HepG2 (cell line): Measurements from ENCODE around the gene ELF2. TPM values are rescaled to one million over a fixed set of nuclear protein-coding genes. Genes with fewer than 3 reads are reported as not detected.

Experiments used
- CSRNP1 ChIP-seq: sonication (generic); formaldehyde crosslinking; IDR thresholded peaks from 2 replicates; pipeline ENCODE4 v1.8.1; 2023; ENCODE audit warnings: mild to moderate bottlenecking, missing genetic modification reagents
- DPF2 ChIP-seq: sonication (generic); formaldehyde crosslinking; IDR thresholded peaks from 2 replicates; pipeline ENCODE4 v1.4.0; 2020; ENCODE audit warnings: mild to moderate bottlenecking, low read depth, missing genetic modification reagents, borderline replicate concordance
- FLYWCH1 ChIP-seq: sonication (generic); formaldehyde crosslinking; IDR thresholded peaks from 2 replicates; pipeline ENCODE4 v1.8.1; 2023; ENCODE audit warnings: mild to moderate bottlenecking, missing genetic modification reagents
- HIVEP1 ChIP-seq: sonication (generic); formaldehyde crosslinking; IDR thresholded peaks from 2 replicates; pipeline ENCODE4 v1.4.0; 2020; ENCODE audit warnings: mild to moderate bottlenecking, missing genetic modification reagents
- HOXA3 ChIP-seq: sonication (generic); formaldehyde crosslinking; IDR thresholded peaks from 2 replicates; pipeline ENCODE4 v1.5.0; 2020; ENCODE audit warnings: missing genetic modification reagents
- NPAS2 ChIP-seq: sonication (generic); formaldehyde crosslinking; IDR thresholded peaks from 2 replicates; pipeline ENCODE4 v1.8.0; 2022; ENCODE audit warnings: mild to moderate bottlenecking, missing genetic modification reagents, borderline replicate concordance
- RARA ChIP-seq: IDR thresholded peaks from 2 replicates; pipeline ENCODE4 v1.6.1; 2016; ENCODE audit warnings: missing genetic modification reagents, missing compliant biosample characterization
- RFX1 ChIP-seq: fragments of 450-650 bp; IDR thresholded peaks from 2 replicates; pipeline ENCODE4 v1.6.1; 2017
- RORA ChIP-seq: sonication (generic); formaldehyde crosslinking; IDR thresholded peaks from 2 replicates; pipeline ENCODE4 v1.5.0; 2020; ENCODE audit warnings: mild to moderate bottlenecking, missing genetic modification reagents, moderate library complexity
- RXRB ChIP-seq: IDR thresholded peaks from 2 replicates; pipeline ENCODE4 v1.6.1; 2016; ENCODE audit warnings: borderline replicate concordance, missing genetic modification reagents, missing compliant biosample characterization
- SCMH1 ChIP-seq: sonication (generic); formaldehyde crosslinking; IDR thresholded peaks from 2 replicates; pipeline ENCODE4 v1.9.0; 2021; ENCODE audit warnings: missing genetic modification reagents, mild to moderate bottlenecking, borderline replicate concordance
- TCF12 ChIP-seq, 2 experiments: fragments of 450-650 bp in 1 of 2; sonication (generic) in 1 of 2; formaldehyde crosslinking in 1 of 2; IDR thresholded peaks; 2 replicates each; pipeline versions ENCODE4 v1.6.1 to v1.8.0; 2017 to 2022; ENCODE audit warnings: antibody characterized with exemption in 1 of 2, mild to moderate bottlenecking in 1 of 2, missing genetic modification reagents in 1 of 2, moderate library complexity in 1 of 2
- THRA ChIP-seq: sonication (generic); formaldehyde crosslinking; IDR thresholded peaks from 2 replicates; pipeline ENCODE4 v1.4.0; 2020; ENCODE audit warnings: missing genetic modification reagents, borderline replicate concordance
- ZBED4 ChIP-seq: sonication (generic); formaldehyde crosslinking; IDR thresholded peaks from 2 replicates; pipeline ENCODE4 v1.4.0; 2020; ENCODE audit warnings: missing genetic modification reagents, borderline replicate concordance
- ZNF317 ChIP-seq: sonication (generic); formaldehyde crosslinking; IDR thresholded peaks from 2 replicates; pipeline ENCODE4 v1.5.0; 2020; ENCODE audit warnings: mild to moderate bottlenecking, missing genetic modification reagents
- ZNF430 ChIP-seq: sonication (generic); formaldehyde crosslinking; IDR thresholded peaks from 2 replicates; pipeline ENCODE4 v1.9.0; 2021; ENCODE audit warnings: mild to moderate bottlenecking, missing genetic modification reagents
- ZNF724P ChIP-seq: sonication (generic); formaldehyde crosslinking; IDR thresholded peaks from 2 replicates; pipeline ENCODE4 v1.8.0; 2022; ENCODE audit warnings: missing genetic modification reagents, borderline replicate concordance
- ZNF746 ChIP-seq: sonication (generic); formaldehyde crosslinking; IDR thresholded peaks from 2 replicates; pipeline ENCODE4 v1.8.0; 2022; ENCODE audit warnings: mild to moderate bottlenecking, missing genetic modification reagents
- ZSCAN9 ChIP-seq: IDR thresholded peaks from 2 replicates; pipeline ENCODE4 v1.6.1; 2016; ENCODE audit warnings: borderline replicate concordance
- polyA plus RNA-seq, 8 experiments: library from polyadenylated mRNA; depleted of rRNA in 3 of 8; stranded (reverse) in 7 of 8; unstranded in 1 of 8; fragments of >200 nt; fragmentation: Illumina TruSeq in 4 of 8; extraction: Trizol in 4 of 8; gene quantifications; 2 replicates each; pipeline versions ENCODE4 v1.2.1 to v1.2.3, GENCODE V29; 2011 to 2016; ENCODE audit warnings: low read depth in 4 of 8, missing spikeins in 1 of 8, mixed read lengths in 1 of 8; ENCODE audit not compliant: insufficient read depth in 1 of 8
- total RNA-seq, 5 experiments: library from RNA; depleted of rRNA; stranded (reverse); fragments of >200 nt; fragmentation: Illumina TruSeq; extraction: Trizol; gene quantifications; 2 replicates each; pipeline ENCODE4 v1.2.3, GENCODE V29; 2016; ENCODE audit warnings: low read depth in 1 of 5
- TF ChIP-seq, protein P1 (sequence below): sonication (generic); formaldehyde crosslinking; IDR thresholded peaks from 2 replicates; pipeline ENCODE4 v1.8.1; 2023; ENCODE audit warnings: mild to moderate bottlenecking, inconsistent platforms, moderate library complexity, missing genetic modification reagents, borderline replicate concordance

The ELF2 gene
- total and polyA plus RNA-seq, 2 of the 13 experiments (the other 11 are each of a cell fraction or from before 2014, with no cell fraction given) = 28.6 to 35.4 TPM

GRCh38 chr4:139015269-139015947, 161.6 kb downstream of the ELF2 start, which contains the start of gene NOCT (continued):
- TF ChIP-seq, protein P1, sequence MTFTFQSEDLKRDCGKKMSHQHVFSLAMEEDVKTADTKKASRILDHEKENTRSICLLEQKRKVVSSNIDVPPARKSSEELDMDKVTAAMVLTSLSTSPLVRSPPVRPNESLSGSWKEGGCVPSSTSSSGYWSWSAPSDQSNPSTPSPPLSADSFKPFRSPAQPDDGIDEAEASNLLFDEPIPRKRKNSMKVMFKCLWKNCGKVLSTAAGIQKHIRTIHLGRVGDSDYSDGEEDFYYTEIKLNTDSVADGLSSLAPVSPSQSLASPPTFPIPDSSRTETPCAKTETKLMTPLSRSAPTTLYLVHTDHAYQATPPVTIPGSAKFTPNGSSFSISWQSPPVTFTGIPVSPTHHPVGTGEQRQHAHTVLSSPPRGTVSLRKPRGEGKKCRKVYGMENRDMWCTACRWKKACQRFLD = no peak; the same call in 1 of the 2 replicates
- TF ChIP-seq TCF12 (IDR thresholded peaks at IDR 0.05) = no peak
- no peak; the same call in 1 of the 2 replicates for TF ChIP-seq TCF12 (CRISPR knock-in tag; IDR thresholded peaks at IDR 0.05)
- TF ChIP-seq CSRNP1 (CRISPR knock-in tag) = 0 out of 2 replicates have a peak, but pooled peaks have one; percentile 7
- peak; percentile 48 for TF ChIP-seq HOXA3 (CRISPR knock-in tag)
- no peak for TF ChIP-seq RORA (CRISPR knock-in tag)
- peak; percentile 99 for TF ChIP-seq HIVEP1 (CRISPR knock-in tag)
- no peak for TF ChIP-seq THRA (CRISPR knock-in tag)
- no peak; the same call in 1 of the 2 replicates for TF ChIP-seq ZNF746 (CRISPR knock-in tag)
- TF ChIP-seq ZNF724P (CRISPR knock-in tag) = peak; percentile 81; the same call in 1 of the 2 replicates
- peak; percentile 26; the same call in 1 of the 2 replicates for TF ChIP-seq RXRB
- TF ChIP-seq NPAS2 (CRISPR knock-in tag) = no peak
- TF ChIP-seq SCMH1 (CRISPR knock-in tag) = no peak
- TF ChIP-seq RARA (CRISPR knock-in tag) = 0 out of 2 replicates have a peak, but pooled peaks have one; percentile 31
- peak; percentile 62 for TF ChIP-seq ZSCAN9
- TF ChIP-seq RFX1 = no peak
- TF ChIP-seq FLYWCH1 (CRISPR knock-in tag) = no peak
- no peak for TF ChIP-seq ZNF317 (CRISPR knock-in tag)
- 0 out of 2 replicates have a peak, but pooled peaks have one; percentile 31 for TF ChIP-seq ZBED4 (CRISPR knock-in tag)
- TF ChIP-seq DPF2 = no peak
- TF ChIP-seq ZNF430 (CRISPR knock-in tag) = peak; percentile 52; the same call in 1 of the 2 replicates
